Caco-2 (cell line): Measurements from ENCODE around the gene COL15A1. TPM values are rescaled to one million over a fixed set of nuclear protein-coding genes. Genes with fewer than 3 reads are reported as not detected.

ENCODE experiments used
- BruUV-seq: library from RNA; stranded (reverse); fragments of 400-500 nt; replicated peaks from 2 replicates; lab custom pipeline; 2021; lab: Mats Ljungman, UMichigan
- CTCF ChIA-PET: fragments of 300-600 bp; sonication (Branson Sonifier 250); formaldehyde crosslinking; loops from one replicate; lab custom pipeline; 2022; ENCODE audit warnings: antibody characterized with exemption; lab: Charles Lee
- POLR2A ChIA-PET: fragments of 300-600 bp; sonication (Branson Sonifier 250); formaldehyde crosslinking; loops from one replicate; lab custom pipeline; 2022; ENCODE audit warnings: antibody characterized with exemption; lab: Charles Lee
- DNase-seq, 2 experiments: peaks; one replicate each; pipeline versions ENCODE4 v3.0.0 to v3.0.0-alpha.2; 2020 to 2022
- H3K27me3 ChIP-seq: replicated peaks from 2 replicates; pipeline ENCODE4 v1.6.0; 2011; ENCODE audit warnings: low read length; ENCODE audit not compliant: control insufficient read depth, insufficient read depth
- H3K36me3 ChIP-seq: 2 replicates; pipeline ENCODE4 v1.5.1; 2011; ENCODE audit warnings: low read length; ENCODE audit not compliant: control insufficient read depth, insufficient read depth
- H3K4me1 ChIP-seq: fragments of 250-450 bp; sonication (Bioruptor Pico); 2 replicates; pipeline ENCODE4 v1.5.1; 2020; ENCODE audit warnings: mild to moderate bottlenecking
- H3K4me3 ChIP-seq: 2 replicates; pipeline ENCODE4 v1.5.1; 2011; ENCODE audit warnings: low read depth, mild to moderate bottlenecking, control low read depth, low read length
- H3K9me3 ChIP-seq: fragments of 250-450 bp; sonication (Bioruptor Pico); 2 replicates; pipeline ENCODE4 v1.5.1; 2020; ENCODE audit warnings: mild to moderate bottlenecking, moderate library complexity
- H3K27ac Mint-ChIP-seq: one replicate; pipeline ENCODE4 v1.8.0; 2022; ENCODE audit warnings: mixed read lengths; ENCODE audit not compliant: unreplicated experiment
- H3K27me3 Mint-ChIP-seq: one replicate; pipeline ENCODE4 v1.8.0; 2022; ENCODE audit warnings: mixed read lengths; ENCODE audit not compliant: insufficient read depth, unreplicated experiment
- H3K36me3 Mint-ChIP-seq: one replicate; pipeline ENCODE4 v1.8.0; 2022; ENCODE audit warnings: mild to moderate bottlenecking, mixed read lengths; ENCODE audit not compliant: insufficient read depth, unreplicated experiment
- H3K4me1 Mint-ChIP-seq: one replicate; pipeline ENCODE4 v1.8.0; 2022; ENCODE audit warnings: low read depth, mixed read lengths; ENCODE audit not compliant: unreplicated experiment
- H3K4me3 Mint-ChIP-seq: one replicate; pipeline ENCODE4 v1.8.0; 2022; ENCODE audit warnings: mild to moderate bottlenecking, moderate library complexity, mixed read lengths; ENCODE audit not compliant: unreplicated experiment
- H3K9me3 Mint-ChIP-seq: one replicate; pipeline ENCODE4 v1.8.0; 2022; ENCODE audit warnings: mixed read lengths; ENCODE audit not compliant: unreplicated experiment
- intact Hi-C: fragments of 100-400 bp; cut with micrococcal nuclease; formaldehyde crosslinking; loops from one replicate; pipeline ENCODE4 v1.10.0; 2022; ENCODE audit not compliant: unreplicated experiment
- total RNA-seq: library from RNA; stranded (reverse); gene quantifications from 2 replicates; pipeline ENCODE4 v1.2.3, GENCODE V29; 2022
- TF ChIP-seq, protein P1 (sequence below), 2 experiments: fragments of 200-600 bp in 1 of 2; IDR thresholded peaks; 1 replicate in 1 of 2; 2 replicates in 1 of 2; pipeline versions ENCODE4 v1.5.1 to v1.8.0; 2011 to 2022; ENCODE audit warnings: antibody characterized with exemption in 1 of 2, control low read depth in 1 of 2, inconsistent platforms in 1 of 2, low read depth in 1 of 2, low read length in 1 of 2, mild to moderate bottlenecking in 1 of 2, moderate library complexity in 1 of 2; ENCODE audit not compliant: insufficient read depth in 1 of 2, severe bottlenecking in 1 of 2, unreplicated experiment in 1 of 2

COL15A1 gene
- total RNA-seq, 1 experiment from 2014 or later, result not detected

DNA sequence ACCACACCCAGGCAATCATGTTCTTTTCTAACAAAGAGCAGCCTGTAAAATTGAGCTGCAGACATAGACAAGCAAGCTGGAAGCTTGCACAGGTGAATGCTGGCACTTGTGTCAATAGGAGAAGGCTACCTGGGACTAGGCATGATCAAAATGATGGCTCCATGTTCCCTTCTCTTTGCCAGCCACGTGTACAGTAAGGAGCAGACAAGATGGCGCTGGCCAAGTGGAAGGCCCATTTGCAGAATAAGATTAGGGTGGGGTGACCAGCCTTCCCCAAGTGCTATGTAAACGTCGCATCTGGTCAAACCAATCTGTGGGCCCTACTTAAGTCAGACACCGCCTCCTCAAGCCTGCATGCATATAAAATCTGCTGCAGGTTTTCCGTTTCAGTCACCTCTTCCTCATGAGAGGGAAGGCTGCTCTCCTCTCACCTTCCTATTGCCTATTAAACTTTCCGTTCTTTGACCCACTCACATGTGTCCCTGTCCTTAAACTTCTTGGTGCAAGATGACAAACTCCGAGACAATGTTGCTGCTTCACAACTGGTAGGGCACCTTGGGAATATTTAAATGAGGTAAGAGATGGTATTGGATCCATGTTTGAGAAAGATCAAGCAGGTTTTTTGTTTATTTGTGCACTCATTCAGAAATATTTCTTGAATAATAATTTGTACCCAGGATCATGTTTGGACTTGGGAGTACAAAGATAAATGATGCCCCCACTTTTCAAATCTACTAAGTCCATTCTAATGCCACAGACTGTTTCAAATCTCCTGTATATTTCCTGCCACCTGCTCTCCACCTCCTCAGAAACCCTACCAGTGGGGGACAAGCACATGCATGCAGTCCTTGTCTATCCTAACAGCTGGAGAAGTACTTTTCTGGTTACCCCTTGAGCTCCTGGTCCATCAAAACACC lies 130.5 kb downstream of the COL15A1 start:
- Mint-ChIP-seq H3K9me3 (no peaks in the 10 kb centered on the region), H3K4me3 (no peak overlapping the region), H3K36me3 (no peaks in the 10 kb centered on the region), H3K27ac (no peak overlapping the region), H3K27me3 (peaks cover 17% of the 10 kb centered on the region), H3K4me1 (no peaks in the 10 kb centered on the region)
- no peaks in the 10 kb centered on the region for H3K27me3 ChIP-seq
- H3K9me3 ChIP-seq, result no peaks in the 10 kb centered on the region
- H3K4me1 ChIP-seq, result no peaks in the 10 kb centered on the region
- no peaks in the 10 kb centered on the region for H3K36me3 ChIP-seq
- TF ChIP-seq, protein P1, sequence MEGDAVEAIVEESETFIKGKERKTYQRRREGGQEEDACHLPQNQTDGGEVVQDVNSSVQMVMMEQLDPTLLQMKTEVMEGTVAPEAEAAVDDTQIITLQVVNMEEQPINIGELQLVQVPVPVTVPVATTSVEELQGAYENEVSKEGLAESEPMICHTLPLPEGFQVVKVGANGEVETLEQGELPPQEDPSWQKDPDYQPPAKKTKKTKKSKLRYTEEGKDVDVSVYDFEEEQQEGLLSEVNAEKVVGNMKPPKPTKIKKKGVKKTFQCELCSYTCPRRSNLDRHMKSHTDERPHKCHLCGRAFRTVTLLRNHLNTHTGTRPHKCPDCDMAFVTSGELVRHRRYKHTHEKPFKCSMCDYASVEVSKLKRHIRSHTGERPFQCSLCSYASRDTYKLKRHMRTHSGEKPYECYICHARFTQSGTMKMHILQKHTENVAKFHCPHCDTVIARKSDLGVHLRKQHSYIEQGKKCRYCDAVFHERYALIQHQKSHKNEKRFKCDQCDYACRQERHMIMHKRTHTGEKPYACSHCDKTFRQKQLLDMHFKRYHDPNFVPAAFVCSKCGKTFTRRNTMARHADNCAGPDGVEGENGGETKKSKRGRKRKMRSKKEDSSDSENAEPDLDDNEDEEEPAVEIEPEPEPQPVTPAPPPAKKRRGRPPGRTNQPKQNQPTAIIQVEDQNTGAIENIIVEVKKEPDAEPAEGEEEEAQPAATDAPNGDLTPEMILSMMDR (IDR thresholded peaks at IDR 0.05; ENCODE audit: insufficient read depth in 1 of 2, low read depth in 1 of 2, low read length in 1 of 2, severe bottlenecking in 1 of 2, unreplicated experiment in 1 of 2), result no peak
- ChIA-PET POLR2A (no interaction called here), CTCF (no interaction called here)
- intact Hi-C loops, result no loop called here
- no TSS peak for BruUV-seq
- no peak for DNase-seq
- H3K4me3 ChIP-seq, result no peak overlapping the region

DNA sequence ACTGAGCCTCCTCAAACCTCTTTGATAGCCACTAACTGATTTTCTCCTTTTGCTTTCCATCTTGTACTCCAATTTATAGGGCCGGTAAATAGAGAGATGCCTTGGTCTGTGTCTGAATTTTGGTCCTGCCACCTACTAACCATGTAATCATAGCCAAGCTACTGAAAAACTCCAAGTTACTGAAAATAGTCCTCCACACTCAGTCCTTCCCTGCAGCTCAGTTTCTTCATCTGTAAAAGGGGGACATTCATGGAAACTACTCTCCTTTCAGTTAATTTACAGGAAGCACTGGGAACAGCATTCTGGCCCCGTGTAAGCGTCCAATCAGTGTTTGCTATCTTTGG lies 131.2 kb downstream of the COL15A1 start:
- POLR2A ChIA-PET, result no interaction called here
- CTCF ChIA-PET, result no interaction called here
- BruUV-seq, result no TSS peak

DNA sequence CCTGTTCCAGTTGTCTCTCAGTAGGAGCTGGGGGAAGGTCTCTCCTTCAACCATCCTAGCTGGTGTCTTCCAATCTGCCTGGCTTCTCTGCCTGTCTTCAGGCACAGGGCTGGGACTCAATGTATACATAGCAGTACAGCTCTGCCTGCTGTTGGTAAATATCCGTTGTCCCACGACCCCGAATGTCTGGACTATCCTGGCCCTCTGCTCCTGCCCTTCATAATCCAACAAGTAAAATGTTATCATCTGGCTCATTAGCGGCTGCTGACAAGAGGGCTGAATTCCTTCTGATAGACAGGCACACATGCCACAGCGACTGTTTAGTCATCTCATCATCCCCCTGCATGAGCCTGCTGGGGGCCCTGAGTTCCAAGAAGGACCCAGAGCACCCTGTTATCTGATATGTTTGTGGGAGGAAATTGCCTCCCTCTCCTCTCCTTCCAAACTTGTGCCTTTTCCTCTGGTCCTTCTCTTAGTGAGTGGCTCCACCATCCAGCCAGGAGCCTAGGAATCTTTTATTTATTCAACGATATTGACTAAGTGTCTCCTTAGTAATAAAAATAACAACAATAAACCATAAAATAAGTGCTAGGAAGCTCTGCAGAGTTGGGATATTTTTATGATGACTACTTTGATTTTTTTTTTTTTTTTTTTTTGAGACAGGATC lies 131.7 kb downstream of the COL15A1 start:
- Mint-ChIP-seq H3K4me1 (no peaks in the 10 kb centered on the region), H3K9me3 (no peaks in the 10 kb centered on the region), H3K27ac (no peak overlapping the region), H3K36me3 (no peaks in the 10 kb centered on the region), H3K4me3 (no peak overlapping the region), H3K27me3 (peaks cover 20% of the 10 kb centered on the region)
- TF ChIP-seq, protein P1 (IDR thresholded peaks at IDR 0.05; ENCODE audit: insufficient read depth in 1 of 2, low read depth in 1 of 2, low read length in 1 of 2, severe bottlenecking in 1 of 2, unreplicated experiment in 1 of 2), result no peak
- Histone ChIP-seq H3K4me3 (no peak overlapping the region), H3K9me3 (no peaks in the 10 kb centered on the region), H3K4me1 (no peaks in the 10 kb centered on the region), H3K36me3 (no peaks in the 10 kb centered on the region), H3K27me3 (no peaks in the 10 kb centered on the region)
- no peak for DNase-seq
- intact Hi-C loops, result no loop called here
- ChIA-PET POLR2A (no interaction called here), CTCF (no interaction called here)
- no TSS peak for BruUV-seq

More for the DNA sequence above, 131.2 kb downstream of the COL15A1 start:
- H3K27me3 Mint-ChIP-seq, result peaks cover 20% of the 10 kb centered on the region
- no peak for DNase-seq
- intact Hi-C loops, result no loop called here
- Histone ChIP-seq H3K36me3 (no peaks in the 10 kb centered on the region), H3K27me3 (no peaks in the 10 kb centered on the region), H3K9me3 (no peaks in the 10 kb centered on the region), H3K4me1 (no peaks in the 10 kb centered on the region), H3K4me3 (no peak overlapping the region)
- H3K9me3 Mint-ChIP-seq, result no peaks in the 10 kb centered on the region
- no peaks in the 10 kb centered on the region for H3K36me3 Mint-ChIP-seq
- H3K27ac Mint-ChIP-seq, result no peak overlapping the region
- TF ChIP-seq, protein P1 (IDR thresholded peaks at IDR 0.05; ENCODE audit: insufficient read depth in 1 of 2, low read depth in 1 of 2, low read length in 1 of 2, severe bottlenecking in 1 of 2, unreplicated experiment in 1 of 2), result no peak
- H3K4me1 Mint-ChIP-seq, result no peaks in the 10 kb centered on the region
- H3K4me3 Mint-ChIP-seq, result no peak overlapping the region
